HG02763 (cell line): Measurements from ENCODE around the gene TAS1R1.

Experiments
- ATAC-seq: cut with Tn5 transposase; IDR thresholded peaks from one replicate; pipeline ENCODE4 v1.9.1; 2021; ENCODE audit warnings: mild to moderate bottlenecking, moderate library complexity; ENCODE audit not compliant: unreplicated experiment

TAS1R1 gene

DNA sequence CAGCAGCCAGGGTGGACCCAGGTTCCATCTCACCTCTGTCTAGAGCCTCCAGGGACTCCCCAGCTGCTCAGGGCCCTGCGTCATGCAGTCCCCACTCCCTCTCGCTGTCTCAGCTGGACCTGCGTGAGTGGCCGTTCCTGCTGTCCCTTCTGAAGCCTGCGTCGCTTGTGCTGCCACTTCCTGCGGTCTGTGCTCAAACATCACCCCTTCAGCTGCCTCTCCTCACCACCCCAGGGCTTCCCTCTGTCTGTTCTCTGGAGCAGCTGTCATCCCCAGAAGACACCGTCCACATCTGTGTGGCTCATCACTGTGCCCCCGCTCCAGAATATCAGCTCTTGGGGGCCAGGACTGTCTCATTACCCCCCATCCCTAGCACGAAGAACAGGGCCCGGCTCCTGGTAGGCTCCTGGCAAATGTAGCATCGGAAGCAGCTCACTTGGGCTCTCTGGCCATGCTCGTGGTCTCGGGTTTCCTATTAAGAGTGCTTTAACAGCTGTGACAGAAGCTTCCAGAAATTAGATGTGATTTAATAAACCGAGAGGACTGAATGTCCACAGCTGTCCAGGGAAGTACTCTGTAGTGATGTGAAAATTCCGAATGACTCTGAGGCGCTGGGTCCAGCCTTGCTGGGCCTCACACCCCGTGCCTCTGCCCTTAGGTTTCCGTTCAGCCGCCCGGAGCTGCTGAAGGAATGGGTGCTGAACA lies 72.9 kb downstream of the TAS1R1 start:
- no peak for ATAC-seq

GRCh38 chr1:6628971-6629479 lies 73.9 kb downstream of the TAS1R1 start:
- no peak for ATAC-seq
